Right lobe of liver (tissue), 4 donors: ENCODE measurements around the gene CUL5.

ENCODE experiments used
- POLR2A ChIP-seq: fragments of 450-650 bp; IDR thresholded peaks from one replicate; pipeline ENCODE4 v1.6.1; 2017; ENCODE audit warnings: antibody characterized with exemption, mild to moderate bottlenecking
- TF ChIP-seq, protein P1 (sequence below), 4 donors: fragments of 200-600 bp in 3 of 4; fragments of 450-650 bp in 1 of 4; IDR thresholded peaks; one replicate each; pipeline versions ENCODE4 v1.5.1 to v1.8.0; 2016 to 2022; ENCODE audit warnings: antibody characterized with exemption in 4 of 4, mild to moderate bottlenecking in 2 of 4
- donor health status: DM: no; HTN: no; CAD: no.
- donor health status: DM: no; HTN: no; CAD: no.
- donor health status: DM: no; HTN: yes; CAD: no.

DNA sequence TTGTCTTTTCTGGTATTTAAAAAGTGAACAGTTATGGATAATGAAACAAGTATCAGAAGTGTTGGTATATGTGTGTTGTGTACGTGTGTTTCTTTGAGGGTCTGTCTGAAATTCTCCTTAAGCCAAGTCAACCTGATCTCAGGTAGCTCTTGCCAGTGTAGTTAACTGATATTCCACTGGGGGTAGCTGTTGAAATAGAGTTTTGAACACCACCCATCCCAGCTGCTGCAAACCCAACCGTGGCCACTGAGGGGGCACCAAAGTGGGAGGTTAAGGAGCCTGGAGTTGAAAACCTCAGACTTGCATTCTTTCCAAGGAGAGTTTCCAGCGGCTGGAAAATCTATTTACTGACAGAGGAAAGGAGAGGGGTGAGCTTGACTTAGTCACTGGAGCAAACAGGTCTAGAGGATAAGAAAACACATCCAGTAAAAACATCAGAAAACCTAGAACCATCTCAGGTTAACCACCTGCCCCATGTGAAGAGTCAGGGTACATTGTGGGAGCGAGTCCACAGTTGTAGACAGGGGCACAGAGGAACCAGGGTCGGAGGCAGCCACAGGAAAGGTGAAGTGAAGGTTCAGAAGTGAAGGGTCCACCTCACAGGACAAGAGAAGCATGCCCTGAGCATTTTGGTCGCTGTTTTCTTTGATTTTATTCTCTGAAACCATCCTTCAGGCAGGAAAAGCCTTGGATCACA lies 8.8 kb upstream of the CUL5 start:
- TF ChIP-seq, protein P1, sequence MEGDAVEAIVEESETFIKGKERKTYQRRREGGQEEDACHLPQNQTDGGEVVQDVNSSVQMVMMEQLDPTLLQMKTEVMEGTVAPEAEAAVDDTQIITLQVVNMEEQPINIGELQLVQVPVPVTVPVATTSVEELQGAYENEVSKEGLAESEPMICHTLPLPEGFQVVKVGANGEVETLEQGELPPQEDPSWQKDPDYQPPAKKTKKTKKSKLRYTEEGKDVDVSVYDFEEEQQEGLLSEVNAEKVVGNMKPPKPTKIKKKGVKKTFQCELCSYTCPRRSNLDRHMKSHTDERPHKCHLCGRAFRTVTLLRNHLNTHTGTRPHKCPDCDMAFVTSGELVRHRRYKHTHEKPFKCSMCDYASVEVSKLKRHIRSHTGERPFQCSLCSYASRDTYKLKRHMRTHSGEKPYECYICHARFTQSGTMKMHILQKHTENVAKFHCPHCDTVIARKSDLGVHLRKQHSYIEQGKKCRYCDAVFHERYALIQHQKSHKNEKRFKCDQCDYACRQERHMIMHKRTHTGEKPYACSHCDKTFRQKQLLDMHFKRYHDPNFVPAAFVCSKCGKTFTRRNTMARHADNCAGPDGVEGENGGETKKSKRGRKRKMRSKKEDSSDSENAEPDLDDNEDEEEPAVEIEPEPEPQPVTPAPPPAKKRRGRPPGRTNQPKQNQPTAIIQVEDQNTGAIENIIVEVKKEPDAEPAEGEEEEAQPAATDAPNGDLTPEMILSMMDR (IDR thresholded peaks at IDR 0.05) = peak; percentile 41 to 47 (median 42)
- TF ChIP-seq POLR2A = no peak
